ENCODE results near the gene ZFP91. TPM values are rescaled to one million over a fixed set of nuclear protein-coding genes. Genes with fewer than 3 reads are reported as not detected.

ZFP91 gene
- total RNA-seq, 3 donors from 2014 or later: 70.0 to 93.9 (median 75.3) TPM

GRCh38 chr11:58600510-58600909 lies 21.6 kb downstream of the ZFP91 start:
- Histone ChIP-seq H3K4me1 (ENCODE audit: low read depth) (peaks cover 28% of the 10 kb centered on the region), H3K36me3 (ENCODE audit: low read depth) (no peaks in the 10 kb centered on the region), H3K4me3 (no peak overlapping the region), H3K9me3 (no peaks in the 10 kb centered on the region)
- intact Hi-C loops (cut with DNase I, micrococcal nuclease): no loop called here
- TF ChIP-seq, protein P1, sequence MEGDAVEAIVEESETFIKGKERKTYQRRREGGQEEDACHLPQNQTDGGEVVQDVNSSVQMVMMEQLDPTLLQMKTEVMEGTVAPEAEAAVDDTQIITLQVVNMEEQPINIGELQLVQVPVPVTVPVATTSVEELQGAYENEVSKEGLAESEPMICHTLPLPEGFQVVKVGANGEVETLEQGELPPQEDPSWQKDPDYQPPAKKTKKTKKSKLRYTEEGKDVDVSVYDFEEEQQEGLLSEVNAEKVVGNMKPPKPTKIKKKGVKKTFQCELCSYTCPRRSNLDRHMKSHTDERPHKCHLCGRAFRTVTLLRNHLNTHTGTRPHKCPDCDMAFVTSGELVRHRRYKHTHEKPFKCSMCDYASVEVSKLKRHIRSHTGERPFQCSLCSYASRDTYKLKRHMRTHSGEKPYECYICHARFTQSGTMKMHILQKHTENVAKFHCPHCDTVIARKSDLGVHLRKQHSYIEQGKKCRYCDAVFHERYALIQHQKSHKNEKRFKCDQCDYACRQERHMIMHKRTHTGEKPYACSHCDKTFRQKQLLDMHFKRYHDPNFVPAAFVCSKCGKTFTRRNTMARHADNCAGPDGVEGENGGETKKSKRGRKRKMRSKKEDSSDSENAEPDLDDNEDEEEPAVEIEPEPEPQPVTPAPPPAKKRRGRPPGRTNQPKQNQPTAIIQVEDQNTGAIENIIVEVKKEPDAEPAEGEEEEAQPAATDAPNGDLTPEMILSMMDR (IDR thresholded peaks at IDR 0.05): no peak
- no peak for ATAC-seq
- no peak for DNase-seq

DNA sequence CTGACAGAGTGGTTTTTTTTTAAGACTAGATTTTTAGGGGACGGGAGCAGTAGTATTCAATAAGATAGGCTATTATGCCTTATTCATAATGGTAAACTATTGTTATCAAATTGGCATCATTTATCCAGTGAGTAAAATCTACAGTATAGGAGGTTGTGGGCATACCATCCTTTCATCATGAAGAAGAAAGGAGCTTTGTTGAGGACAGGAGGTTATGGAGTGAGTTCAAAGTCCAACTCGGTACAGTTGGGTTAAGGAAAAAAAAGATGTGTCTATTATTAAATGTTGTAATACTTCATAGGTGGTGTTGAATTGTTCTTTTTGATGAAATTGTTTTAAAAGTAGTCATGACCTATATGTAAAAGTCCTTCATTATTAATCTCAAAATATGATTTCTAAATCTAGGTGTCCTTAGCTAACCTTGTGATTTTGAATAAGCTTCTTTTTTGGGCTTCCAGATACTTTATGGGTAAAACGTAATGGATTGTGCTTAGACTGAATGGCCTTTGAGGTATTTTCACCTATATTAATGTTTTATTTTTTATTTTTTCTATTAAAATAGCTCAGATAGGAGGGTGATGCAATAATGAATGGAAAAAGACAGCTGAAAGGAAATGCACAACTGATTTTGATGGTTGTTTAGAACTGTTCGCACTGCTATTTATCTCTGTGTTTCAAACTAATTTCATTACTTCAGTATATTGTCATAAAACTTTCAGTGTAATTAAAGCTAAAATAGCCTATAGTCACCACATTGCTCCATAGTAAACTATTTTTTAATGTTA lies 28.3 kb downstream of the ZFP91 start:
- Histone ChIP-seq H3K36me3 (ENCODE audit: low read depth) (no peaks in the 10 kb centered on the region), H3K4me3 (no peak overlapping the region), H3K9me3 (no peaks in the 10 kb centered on the region), H3K4me1 (ENCODE audit: low read depth) (peaks cover 14% of the 10 kb centered on the region)
- TF ChIP-seq, protein P1 (IDR thresholded peaks at IDR 0.05): no peak
- peak; percentile 50 for ATAC-seq
- DNase-seq: no peak
- intact Hi-C loops (cut with DNase I, micrococcal nuclease): no loop called here

DNA sequence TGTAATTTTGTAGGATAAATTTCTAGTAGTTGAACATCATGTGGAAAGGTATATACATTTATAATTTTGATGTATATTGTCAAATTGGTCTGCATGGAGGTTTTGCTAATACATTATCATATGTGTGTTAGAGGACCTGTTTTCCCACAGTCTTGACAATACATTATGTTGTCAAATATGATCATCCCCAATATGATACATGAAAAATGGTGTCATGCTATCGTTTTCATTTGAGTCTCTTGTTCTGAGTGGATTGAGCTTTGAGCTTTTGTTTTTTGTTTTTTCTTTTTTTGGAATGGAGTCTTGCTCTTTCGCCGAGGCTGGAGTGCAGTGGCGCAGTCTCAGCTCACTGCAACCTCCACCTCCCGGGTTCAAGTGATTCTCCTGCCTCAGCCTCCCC lies 29.5 kb downstream of the ZFP91 start:
- Histone ChIP-seq H3K9me3 (no peaks in the 10 kb centered on the region), H3K36me3 (ENCODE audit: low read depth) (no peaks in the 10 kb centered on the region), H3K4me3 (no peak overlapping the region), H3K4me1 (ENCODE audit: low read depth) (peaks cover 14% of the 10 kb centered on the region)
- intact Hi-C loops (cut with DNase I, micrococcal nuclease): no loop called here
- DNase-seq: no peak
- TF ChIP-seq, protein P1 (IDR thresholded peaks at IDR 0.05): no peak
- ATAC-seq: no peak

DNA sequence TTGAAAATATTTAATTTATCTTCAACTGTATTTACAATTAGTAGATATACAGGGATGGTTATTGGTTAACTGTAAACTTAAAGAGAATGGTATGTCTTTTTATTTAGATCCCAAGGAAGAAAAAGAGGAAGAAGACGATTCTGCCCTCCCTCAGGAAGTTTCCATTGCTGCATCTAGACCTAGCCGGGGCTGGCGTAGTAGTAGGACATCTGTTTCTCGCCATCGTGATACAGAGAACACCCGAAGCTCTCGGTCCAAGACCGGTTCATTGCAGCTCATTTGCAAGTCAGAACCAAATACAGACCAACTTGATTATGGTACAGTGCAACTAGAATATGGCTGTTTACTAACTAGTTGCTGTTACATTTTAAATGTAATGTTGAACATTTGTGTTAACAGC lies 30.9 kb downstream of the ZFP91 start:
- Histone ChIP-seq H3K4me3 (no peak overlapping the region), H3K4me1 (ENCODE audit: low read depth) (peaks cover 10% of the 10 kb centered on the region), H3K9me3 (no peaks in the 10 kb centered on the region), H3K36me3 (ENCODE audit: low read depth) (no peaks in the 10 kb centered on the region)
- TF ChIP-seq, protein P1 (IDR thresholded peaks at IDR 0.05): no peak
- no peak for DNase-seq
- no peak for ATAC-seq
- intact Hi-C loops (cut with DNase I, micrococcal nuclease): loop anchor here in 1 of 2 donors (10.0 kb wide), 1 partner anchor 45 kb away; no protein-coding TSS in a partner anchor

DNA sequence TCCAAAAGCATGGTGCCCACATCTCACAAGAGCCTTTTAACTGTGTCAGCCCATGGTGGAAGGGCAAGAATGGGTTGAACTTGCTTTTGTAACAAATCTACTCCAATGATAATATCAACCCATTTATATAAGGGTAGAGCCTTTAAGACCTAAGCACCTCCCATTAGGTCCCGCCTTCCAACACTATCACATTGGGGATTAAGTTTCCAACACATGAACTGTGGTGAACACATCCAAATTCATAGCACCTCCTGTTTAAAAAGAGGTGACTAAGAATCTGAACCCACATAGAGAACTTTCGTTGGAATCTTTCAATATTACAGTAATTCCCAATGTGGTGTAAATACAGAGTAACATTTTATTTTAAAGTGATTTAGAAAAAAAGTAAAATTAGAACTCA lies 34.4 kb downstream of the ZFP91 start:
- Histone ChIP-seq H3K4me3 (no peak overlapping the region), H3K9me3 (no peaks in the 10 kb centered on the region), H3K36me3 (ENCODE audit: low read depth) (no peaks in the 10 kb centered on the region), H3K4me1 (ENCODE audit: low read depth) (no peaks in the 10 kb centered on the region)
- no peak for ATAC-seq
- DNase-seq: no peak
- TF ChIP-seq, protein P1 (IDR thresholded peaks at IDR 0.05): no peak
- intact Hi-C loops (cut with DNase I, micrococcal nuclease): loop anchor here in 1 of 2 donors (10.0 kb wide), 1 partner anchor 48 kb away; no protein-coding TSS in a partner anchor

Data from mucosa of descending colon (tissue), 3 donors.